ENCODE data around the gene FBXL7.

Gene FBXL7

GRCh38 chr5:15544039-15544438, 44.1 kb downstream of the FBXL7 start:
- H3K9ac ChIP-seq (ENCODE audit: low read length), result no peak overlapping the region
- no peak overlapping the region for H4K12ac ChIP-seq (ENCODE audit: low read depth, low read length)
- H2BK120ac ChIP-seq (ENCODE audit: insufficient read depth, low read length, poor library complexity), result no peak overlapping the region
- no peak for DNase-seq
- H3K9me3 ChIP-seq (ENCODE audit: insufficient read depth, low read depth, low read length), result no peaks in the 10 kb centered on the region
- no peak overlapping the region for H3K14ac ChIP-seq (ENCODE audit: low read length)
- H3K27ac ChIP-seq (ENCODE audit: low read depth, low read length), result no peak overlapping the region
- no peak overlapping the region for H3K4me3 ChIP-seq (ENCODE audit: low read depth, low read length)
- no CpG with 5 or more reads among the region's 4 CpGs for WGBS (ENCODE audit: extremely low coverage, insufficient coverage, insufficient read length)
- H3K27me3 ChIP-seq (ENCODE audit: insufficient read depth, low read length), result no peaks in the 10 kb centered on the region
- no peak overlapping the region for H4K8ac ChIP-seq (ENCODE audit: low read depth, low read length)
- no peak overlapping the region for H3K18ac ChIP-seq (ENCODE audit: low read length)
- no peaks in the 10 kb centered on the region for H3K36me3 ChIP-seq (ENCODE audit: control insufficient read depth in 1 of 2, insufficient read depth in 2 of 2, low read length in 2 of 2)
- H3K4me1 ChIP-seq (ENCODE audit: control insufficient read depth in 1 of 2, insufficient read depth in 2 of 2, low read length in 2 of 2), result no peaks in the 10 kb centered on the region
- H2AK5ac ChIP-seq (ENCODE audit: low read length), result no peak overlapping the region
- H3K23ac ChIP-seq (ENCODE audit: low read length), result no peak overlapping the region
- H4K91ac ChIP-seq (ENCODE audit: low read depth, low read length), result no peak overlapping the region
- H3K4ac ChIP-seq (ENCODE audit: low read depth, low read length), result no peak overlapping the region
- no peaks in the 10 kb centered on the region for H3K79me2 ChIP-seq (ENCODE audit: control insufficient read depth, insufficient read depth, low read length, poor library complexity)
- H2BK12ac ChIP-seq (ENCODE audit: low read length), result no peak overlapping the region
- no peak overlapping the region for H2BK5ac ChIP-seq (ENCODE audit: low read depth, low read length, poor library complexity)
- H3K79me1 ChIP-seq (ENCODE audit: low read length), result no peaks in the 10 kb centered on the region
- H2AFZ ChIP-seq (ENCODE audit: insufficient read depth, low read length, poor library complexity), result no peak overlapping the region
- H3K4me2 ChIP-seq (ENCODE audit: low read length), result no peak overlapping the region

DNA sequence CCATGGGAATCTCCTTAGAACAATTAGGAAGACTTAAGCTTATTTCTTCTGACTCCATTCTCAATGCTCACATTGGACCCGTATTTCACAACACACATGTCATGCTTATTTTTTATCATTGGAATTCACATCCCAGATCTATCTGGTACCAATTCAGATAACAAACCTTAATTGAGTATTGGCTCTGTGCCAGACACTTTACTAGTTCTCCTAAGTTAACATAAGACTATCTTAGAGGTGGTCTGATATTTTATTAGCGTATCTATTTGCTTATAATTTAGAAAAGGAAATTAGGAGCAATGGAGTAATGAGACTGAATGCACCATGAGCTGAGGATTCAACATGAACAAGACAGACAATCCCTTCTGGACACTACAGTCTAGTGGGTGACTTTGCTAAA, 45.1 kb downstream of the FBXL7 start:
- no peak overlapping the region for H2BK5ac ChIP-seq (ENCODE audit: low read depth, low read length, poor library complexity)
- H3K4ac ChIP-seq (ENCODE audit: low read depth, low read length), result no peak overlapping the region
- no peak for DNase-seq
- no peaks in the 10 kb centered on the region for H3K4me1 ChIP-seq (ENCODE audit: control insufficient read depth in 1 of 2, insufficient read depth in 2 of 2, low read length in 2 of 2)
- H3K18ac ChIP-seq (ENCODE audit: low read length), result no peak overlapping the region
- H3K14ac ChIP-seq (ENCODE audit: low read length), result no peak overlapping the region
- H2BK120ac ChIP-seq (ENCODE audit: insufficient read depth, low read length, poor library complexity), result no peak overlapping the region
- H2AFZ ChIP-seq (ENCODE audit: insufficient read depth, low read length, poor library complexity), result no peak overlapping the region
- H4K91ac ChIP-seq (ENCODE audit: low read depth, low read length), result no peak overlapping the region
- H3K9ac ChIP-seq (ENCODE audit: low read length), result no peak overlapping the region
- H3K27ac ChIP-seq (ENCODE audit: low read depth, low read length), result no peak overlapping the region
- no peaks in the 10 kb centered on the region for H3K36me3 ChIP-seq (ENCODE audit: control insufficient read depth in 1 of 2, insufficient read depth in 2 of 2, low read length in 2 of 2)
- no peak overlapping the region for H4K8ac ChIP-seq (ENCODE audit: low read depth, low read length)
- no peaks in the 10 kb centered on the region for H3K79me2 ChIP-seq (ENCODE audit: control insufficient read depth, insufficient read depth, low read length, poor library complexity)
- no peak overlapping the region for H4K12ac ChIP-seq (ENCODE audit: low read depth, low read length)
- no peak overlapping the region for H2AK5ac ChIP-seq (ENCODE audit: low read length)
- WGBS (ENCODE audit: extremely low coverage, insufficient coverage, insufficient read length), result no CpG with 5 or more reads among the region's 2 CpGs
- H3K4me2 ChIP-seq (ENCODE audit: low read length), result no peak overlapping the region
- H3K9me3 ChIP-seq (ENCODE audit: insufficient read depth, low read depth, low read length), result no peaks in the 10 kb centered on the region
- no peaks in the 10 kb centered on the region for H3K27me3 ChIP-seq (ENCODE audit: insufficient read depth, low read length)
- no peaks in the 10 kb centered on the region for H3K79me1 ChIP-seq (ENCODE audit: low read length)
- no peak overlapping the region for H3K23ac ChIP-seq (ENCODE audit: low read length)
- no peak overlapping the region for H2BK12ac ChIP-seq (ENCODE audit: low read length)
- no peak overlapping the region for H3K4me3 ChIP-seq (ENCODE audit: low read depth, low read length)

DNA sequence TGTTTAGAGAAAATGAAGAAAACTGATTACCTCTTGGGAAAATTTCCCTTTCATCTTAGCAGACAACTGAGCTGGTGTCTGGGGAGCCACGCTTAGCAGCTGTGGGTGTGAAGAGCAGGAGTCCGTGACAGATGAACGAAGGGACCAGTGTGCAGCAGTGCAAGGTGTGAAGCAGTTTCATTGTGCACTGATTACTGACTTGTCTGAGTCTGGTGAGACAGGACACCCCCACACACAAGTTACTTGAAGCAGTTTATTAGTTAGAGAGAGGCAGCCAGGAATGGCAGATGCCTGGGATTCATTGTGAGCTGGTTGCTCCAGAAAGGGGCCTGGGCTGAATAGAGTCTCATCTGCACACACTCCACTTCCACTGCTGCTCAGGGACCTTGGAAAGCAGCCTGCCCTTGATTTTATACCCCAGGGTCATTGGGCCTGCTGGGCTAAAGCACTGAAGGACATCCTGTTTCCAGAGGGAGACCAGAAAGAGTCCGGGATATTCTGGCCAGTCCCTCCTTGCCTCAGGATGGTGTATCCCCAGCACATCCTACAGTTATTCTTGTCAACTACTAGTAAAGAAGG, 47.4 kb downstream of the FBXL7 start:
- no peak overlapping the region for H3K4me3 ChIP-seq (ENCODE audit: low read depth, low read length)
- H2BK120ac ChIP-seq (ENCODE audit: insufficient read depth, low read length, poor library complexity), result no peak overlapping the region
- no peaks in the 10 kb centered on the region for H3K4me1 ChIP-seq (ENCODE audit: control insufficient read depth in 1 of 2, insufficient read depth in 2 of 2, low read length in 2 of 2)
- H2BK12ac ChIP-seq (ENCODE audit: low read length), result no peak overlapping the region
- no peak overlapping the region for H4K12ac ChIP-seq (ENCODE audit: low read depth, low read length)
- H2AFZ ChIP-seq (ENCODE audit: insufficient read depth, low read length, poor library complexity), result no peak overlapping the region
- H2AK5ac ChIP-seq (ENCODE audit: low read length), result no peak overlapping the region
- no peak overlapping the region for H4K8ac ChIP-seq (ENCODE audit: low read depth, low read length)
- H3K27ac ChIP-seq (ENCODE audit: low read depth, low read length), result no peak overlapping the region
- DNase-seq, result no peak
- no peak overlapping the region for H3K9ac ChIP-seq (ENCODE audit: low read length)
- no peaks in the 10 kb centered on the region for H3K36me3 ChIP-seq (ENCODE audit: control insufficient read depth in 1 of 2, insufficient read depth in 2 of 2, low read length in 2 of 2)
- H3K79me2 ChIP-seq (ENCODE audit: control insufficient read depth, insufficient read depth, low read length, poor library complexity), result no peaks in the 10 kb centered on the region
- no peaks in the 10 kb centered on the region for H3K79me1 ChIP-seq (ENCODE audit: low read length)
- no peak overlapping the region for H4K91ac ChIP-seq (ENCODE audit: low read depth, low read length)
- H3K4ac ChIP-seq (ENCODE audit: low read depth, low read length), result no peak overlapping the region
- H2BK5ac ChIP-seq (ENCODE audit: low read depth, low read length, poor library complexity), result no peak overlapping the region
- H3K9me3 ChIP-seq (ENCODE audit: insufficient read depth, low read depth, low read length), result no peaks in the 10 kb centered on the region
- H3K4me2 ChIP-seq (ENCODE audit: low read length), result no peak overlapping the region
- no peak overlapping the region for H3K18ac ChIP-seq (ENCODE audit: low read length)
- no CpG with 5 or more reads among the region's 4 CpGs for WGBS (ENCODE audit: extremely low coverage, insufficient coverage, insufficient read length)
- no peaks in the 10 kb centered on the region for H3K27me3 ChIP-seq (ENCODE audit: insufficient read depth, low read length)
- H3K23ac ChIP-seq (ENCODE audit: low read length), result no peak overlapping the region
- no peak overlapping the region for H3K14ac ChIP-seq (ENCODE audit: low read length)

GRCh38 chr5:15549961-15550360, 50.0 kb downstream of the FBXL7 start:
- Histone ChIP-seq H3K27ac (ENCODE audit: low read depth, low read length) (no peak overlapping the region), H3K18ac (ENCODE audit: low read length) (no peak overlapping the region), H2BK5ac (ENCODE audit: low read depth, low read length, poor library complexity) (no peak overlapping the region), H4K12ac (ENCODE audit: low read depth, low read length) (no peak overlapping the region), H2AK5ac (ENCODE audit: low read length) (no peak overlapping the region), H3K14ac (ENCODE audit: low read length) (no peak overlapping the region), H2AFZ (ENCODE audit: insufficient read depth, low read length, poor library complexity) (no peak overlapping the region), H2BK120ac (ENCODE audit: insufficient read depth, low read length, poor library complexity) (no peak overlapping the region), H3K79me2 (ENCODE audit: control insufficient read depth, insufficient read depth, low read length, poor library complexity) (no peaks in the 10 kb centered on the region), H3K36me3 (ENCODE audit: control insufficient read depth in 1 of 2, insufficient read depth in 2 of 2, low read length in 2 of 2) (no peaks in the 10 kb centered on the region), H3K79me1 (ENCODE audit: low read length) (no peaks in the 10 kb centered on the region), H4K8ac (ENCODE audit: low read depth, low read length) (no peak overlapping the region), H4K91ac (ENCODE audit: low read depth, low read length) (no peak overlapping the region), H2BK12ac (ENCODE audit: low read length) (no peak overlapping the region), H3K9me3 (ENCODE audit: insufficient read depth, low read depth, low read length) (no peaks in the 10 kb centered on the region), H3K27me3 (ENCODE audit: insufficient read depth, low read length) (no peaks in the 10 kb centered on the region), H3K9ac (ENCODE audit: low read length) (no peak overlapping the region), H3K4me3 (ENCODE audit: low read depth, low read length) (no peak overlapping the region), H3K23ac (ENCODE audit: low read length) (no peak overlapping the region), H3K4me2 (ENCODE audit: low read length) (no peak overlapping the region), H3K4me1 (ENCODE audit: control insufficient read depth in 1 of 2, insufficient read depth in 2 of 2, low read length in 2 of 2) (no peaks in the 10 kb centered on the region), H3K4ac (ENCODE audit: low read depth, low read length) (no peak overlapping the region)
- WGBS (ENCODE audit: extremely low coverage, insufficient coverage, insufficient read length), result no CpG with 5 or more reads among the region's 1 CpG
- DNase-seq, result no peak
